Smooth muscle cell (in vitro differentiated cells): ENCODE data around the gene TLE1. TPM values are rescaled to one million over a fixed set of nuclear protein-coding genes. Genes with fewer than 3 reads are reported as not detected.

ENCODE experiments used
- DNase-seq: peaks from one replicate; lab custom pipeline; 2025; ENCODE audit not compliant: unreplicated experiment; lab: John Stamatoyannopoulos, UW
- H2AFZ ChIP-seq: fragments of 200-600 bp; sonication (generic); 2 replicates; pipeline ENCODE4 v1.6.0; 2016; ENCODE audit warnings: antibody characterized with exemption, low read depth, mild to moderate bottlenecking
- H3F3A ChIP-seq: fragments of 200-600 bp; sonication (generic); 2 replicates; pipeline ENCODE4 v1.6.0; 2017; ENCODE audit warnings: antibody characterized with exemption, low read depth
- H3K27ac ChIP-seq: fragments of 200-600 bp; sonication (generic); 2 replicates; pipeline ENCODE4 v1.5.1; 2016; ENCODE audit warnings: low read depth, mild to moderate bottlenecking
- H3K27me3 ChIP-seq: fragments of 200-600 bp; sonication (generic); 2 replicates; pipeline ENCODE4 v1.6.1; 2016; ENCODE audit warnings: low read depth, mild to moderate bottlenecking
- H3K36me3 ChIP-seq: fragments of 200-600 bp; sonication (generic); 2 replicates; pipeline ENCODE4 v1.5.1; 2016; ENCODE audit warnings: low read depth
- H3K4me1 ChIP-seq: fragments of 200-600 bp; sonication (generic); 2 replicates; pipeline ENCODE4 v1.5.1; 2016; ENCODE audit warnings: low read depth
- H3K4me2 ChIP-seq: fragments of 200-600 bp; sonication (generic); 2 replicates; pipeline ENCODE4 v1.6.0; 2016; ENCODE audit warnings: mild to moderate bottlenecking
- H3K4me3 ChIP-seq: fragments of 200-600 bp; sonication (generic); 2 replicates; pipeline ENCODE4 v1.5.1; 2016; ENCODE audit warnings: mild to moderate bottlenecking
- H3K79me2 ChIP-seq: fragments of 200-600 bp; sonication (generic); 2 replicates; pipeline ENCODE4 v1.6.0; 2016; ENCODE audit warnings: low read depth, mild to moderate bottlenecking
- H3K9ac ChIP-seq: fragments of 200-600 bp; sonication (generic); 2 replicates; pipeline ENCODE4 v1.6.0; 2016; ENCODE audit warnings: low read depth
- H3K9me3 ChIP-seq: fragments of 200-600 bp; sonication (generic); replicated peaks from 2 replicates; pipeline ENCODE4 v1.5.1; 2016; ENCODE audit warnings: low read depth
- H4K20me1 ChIP-seq: fragments of 200-600 bp; sonication (generic); 2 replicates; pipeline ENCODE4 v1.6.0; 2016; ENCODE audit warnings: low read depth
- WGBS: methylation state at CpG from one replicate; pipeline ENCODE4 v1.1.7; 2016; ENCODE audit warnings: low lambda C conversion rate; 5-methylcytosine and 5-hydroxymethylcytosine counted together
- polyA plus RNA-seq: library from polyadenylated mRNA; unstranded; fragments of >200 nt; fragmentation: Nextera tagmentation; extraction: Ambion mirVana; gene quantifications from 2 replicates; pipeline ENCODE4 v1.2.1, GENCODE V29; 2016
- total RNA-seq: library from RNA; depleted of rRNA; stranded (reverse); fragments of >200 nt; gene quantifications from 2 replicates; pipeline ENCODE4 v1.2.3, GENCODE V29; 2014
- TF ChIP-seq, protein P1 (sequence below): fragments of 200-600 bp; sonication (generic); IDR thresholded peaks from 2 replicates; pipeline ENCODE4 v1.5.1; 2017; ENCODE audit warnings: borderline replicate concordance, mild to moderate bottlenecking, antibody characterized with exemption; ENCODE audit not compliant: insufficient read depth, poor library complexity, severe bottlenecking

The TLE1 gene
- total and polyA plus RNA-seq, 2 experiments from 2014 or later: 32.5 to 35.2 TPM

DNA sequence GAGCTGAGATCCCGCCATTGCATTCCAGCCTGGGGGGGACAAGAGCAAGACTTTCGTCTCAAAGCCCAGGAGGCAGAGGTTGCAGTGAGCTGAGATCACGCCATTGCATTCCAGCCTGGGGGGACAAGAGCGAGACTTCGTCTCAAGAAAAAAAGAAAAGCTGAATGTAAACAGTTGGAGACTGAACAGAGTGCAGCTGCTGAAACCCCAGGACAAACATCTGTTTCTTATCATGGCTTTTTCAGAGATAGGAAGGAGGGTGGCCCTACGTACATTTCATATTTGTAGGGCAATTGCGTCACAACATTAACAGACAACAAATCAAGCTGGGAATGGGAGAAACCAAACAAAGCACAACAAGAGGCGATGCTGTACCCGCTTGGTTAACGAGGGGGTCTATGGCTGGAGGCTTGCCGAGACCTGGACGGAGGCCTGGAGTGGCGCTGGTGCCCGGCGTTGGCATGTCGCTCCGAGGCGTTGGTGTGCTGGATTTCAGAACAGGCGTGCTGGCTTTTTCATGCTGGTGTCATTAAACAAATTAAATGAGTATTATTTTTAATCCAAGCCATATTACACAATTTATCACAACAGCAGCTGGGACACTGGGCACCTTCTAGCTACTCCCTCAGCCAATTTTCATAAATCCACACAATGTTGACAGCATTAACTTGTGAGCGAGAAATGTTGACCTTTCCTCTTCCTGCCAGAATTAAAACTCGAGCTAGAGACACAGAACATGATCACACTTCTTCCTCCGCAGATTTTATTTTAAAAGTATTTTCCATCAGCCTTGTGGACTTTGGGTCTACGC is 76.1 kb downstream of the TLE1 start:
- Histone ChIP-seq H3K4me2 (peak overlapping the region; percentile 65), H3K9me3 (no peaks in the 10 kb centered on the region), H3K27ac (peak overlapping the region; percentile 79), H3F3A (peaks cover 5% of the 10 kb centered on the region), H3K4me3 (no peak overlapping the region), H2AFZ (peak overlapping the region; percentile 18), H3K9ac (peak overlapping the region; percentile 26), H3K27me3 (no peaks in the 10 kb centered on the region), H4K20me1 (no peaks in the 10 kb centered on the region), H3K36me3 (no peaks in the 10 kb centered on the region), H3K79me2 (no peaks in the 10 kb centered on the region), H3K4me1 (no peaks in the 10 kb centered on the region)
- TF ChIP-seq, protein P1, sequence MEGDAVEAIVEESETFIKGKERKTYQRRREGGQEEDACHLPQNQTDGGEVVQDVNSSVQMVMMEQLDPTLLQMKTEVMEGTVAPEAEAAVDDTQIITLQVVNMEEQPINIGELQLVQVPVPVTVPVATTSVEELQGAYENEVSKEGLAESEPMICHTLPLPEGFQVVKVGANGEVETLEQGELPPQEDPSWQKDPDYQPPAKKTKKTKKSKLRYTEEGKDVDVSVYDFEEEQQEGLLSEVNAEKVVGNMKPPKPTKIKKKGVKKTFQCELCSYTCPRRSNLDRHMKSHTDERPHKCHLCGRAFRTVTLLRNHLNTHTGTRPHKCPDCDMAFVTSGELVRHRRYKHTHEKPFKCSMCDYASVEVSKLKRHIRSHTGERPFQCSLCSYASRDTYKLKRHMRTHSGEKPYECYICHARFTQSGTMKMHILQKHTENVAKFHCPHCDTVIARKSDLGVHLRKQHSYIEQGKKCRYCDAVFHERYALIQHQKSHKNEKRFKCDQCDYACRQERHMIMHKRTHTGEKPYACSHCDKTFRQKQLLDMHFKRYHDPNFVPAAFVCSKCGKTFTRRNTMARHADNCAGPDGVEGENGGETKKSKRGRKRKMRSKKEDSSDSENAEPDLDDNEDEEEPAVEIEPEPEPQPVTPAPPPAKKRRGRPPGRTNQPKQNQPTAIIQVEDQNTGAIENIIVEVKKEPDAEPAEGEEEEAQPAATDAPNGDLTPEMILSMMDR: no peak
- peak; percentile 22 for DNase-seq
- WGBS: 29% methylated on average over 23 of the region's 23 CpGs

DNA sequence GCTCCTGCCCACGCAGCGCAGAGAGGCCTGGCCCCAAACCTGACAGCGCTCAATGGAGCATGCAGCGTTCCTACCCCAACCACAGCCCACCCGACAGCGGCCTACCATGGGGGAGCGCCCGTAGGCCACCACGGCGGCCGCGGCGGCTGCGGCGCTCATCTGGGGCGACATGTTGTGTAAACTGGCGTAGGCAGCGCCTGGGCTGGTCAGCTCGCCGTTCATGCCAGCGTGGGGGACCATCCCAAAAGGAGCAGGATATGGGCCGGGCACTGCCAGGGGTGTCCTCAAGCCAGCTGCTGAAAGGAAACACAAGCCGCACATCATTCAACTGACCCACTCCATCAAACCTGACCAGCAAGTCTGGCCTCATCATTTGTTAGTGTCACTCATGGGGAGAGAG is 77.7 kb downstream of the TLE1 start:
- Histone ChIP-seq H2AFZ (no peak overlapping the region), H3K27ac (no peak overlapping the region), H3K36me3 (no peaks in the 10 kb centered on the region), H4K20me1 (no peaks in the 10 kb centered on the region), H3K79me2 (no peaks in the 10 kb centered on the region), H3K4me2 (no peak overlapping the region), H3K9me3 (no peaks in the 10 kb centered on the region), H3F3A (peaks cover 5% of the 10 kb centered on the region), H3K9ac (no peak overlapping the region), H3K4me3 (no peak overlapping the region), H3K27me3 (no peaks in the 10 kb centered on the region), H3K4me1 (no peaks in the 10 kb centered on the region)
- TF ChIP-seq, protein P1: no peak
- 98% methylated on average over 23 of the region's 23 CpGs for WGBS
- DNase-seq: no peak

DNA sequence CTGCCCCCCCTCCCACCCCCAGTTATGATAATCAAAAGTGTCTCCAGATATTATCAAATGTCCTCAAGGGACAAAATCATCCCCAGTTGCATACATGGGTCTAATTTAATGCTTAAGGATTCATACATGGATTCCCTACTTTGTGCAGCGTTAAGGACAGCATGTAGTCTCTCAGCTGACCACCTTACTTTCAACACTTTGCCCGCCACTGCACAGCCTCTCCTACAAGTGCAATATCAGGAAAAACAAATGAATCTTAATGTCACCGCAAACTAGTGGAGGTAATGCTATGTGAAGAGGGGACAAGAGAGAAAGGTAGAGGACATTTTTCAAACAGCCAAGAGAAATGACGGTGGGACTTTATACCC is 78.6 kb downstream of the TLE1 start:
- peaks cover 5% of the 10 kb centered on the region for H3F3A ChIP-seq
- no peaks in the 10 kb centered on the region for H3K36me3 ChIP-seq

More for the DNA sequence above, 78.6 kb downstream of the TLE1 start:
- H3K4me3 ChIP-seq: no peak overlapping the region
- WGBS: 95% methylated on average over 4 of the region's 4 CpGs
- no peaks in the 10 kb centered on the region for H3K9me3 ChIP-seq
- no peaks in the 10 kb centered on the region for H3K79me2 ChIP-seq
- TF ChIP-seq, protein P1: no peak
- DNase-seq: no peak
- no peaks in the 10 kb centered on the region for H3K27me3 ChIP-seq
- H3K27ac ChIP-seq: no peak overlapping the region
- H2AFZ ChIP-seq: no peak overlapping the region
- no peak overlapping the region for H3K9ac ChIP-seq
- H4K20me1 ChIP-seq: no peaks in the 10 kb centered on the region
- H3K4me2 ChIP-seq: no peak overlapping the region
- no peaks in the 10 kb centered on the region for H3K4me1 ChIP-seq
